Epithelial cell of esophagus (primary cell): Measurements from ENCODE around the gene RPL3.
"Not testable (repeated sequence)": the region's sequence is repeated elsewhere in the genome, so short reads cannot be mapped to it uniquely, and the experiment has no call there.

Experiments
- DNase-seq: peaks from one replicate; pipeline ENCODE4 v3.0.0; 2010; ENCODE audit warnings: low read depth
- H3K4me3 ChIP-seq: 2 replicates; pipeline ENCODE4 v1.5.1; 2011; ENCODE audit warnings: mild to moderate bottlenecking, low read length, control low read depth
- CTCF ChIP-seq: IDR thresholded peaks from 2 replicates; pipeline ENCODE4 v1.5.1; 2011; ENCODE audit warnings: low read depth, mild to moderate bottlenecking, low read length, control low read depth, inconsistent platforms; ENCODE audit not compliant: insufficient read depth; ENCODE audit errors: missing control alignments

The RPL3 gene

GRCh38 chr22:39344046-39344390, 24.6 kb upstream of the RPL3 start:
- DNase-seq, result no peak
- no peak for TF ChIP-seq CTCF
- no peak overlapping the region for H3K4me3 ChIP-seq

GRCh38 chr22:39343259-39344045, 24.0 kb upstream of the RPL3 start:
- peak; percentile 68 for DNase-seq
- H3K4me3 ChIP-seq, result no peak overlapping the region
- TF ChIP-seq CTCF, result peak; percentile 94

GRCh38 chr22:39341179-39341578, 21.8 kb upstream of the RPL3 start:
- no peak overlapping the region for H3K4me3 ChIP-seq
- TF ChIP-seq CTCF, result no peak
- no peak for DNase-seq

GRCh38 chr22:39339775-39340174, 20.4 kb upstream of the RPL3 start:
- not testable (repeated sequence) for DNase-seq, H3K4me3 ChIP-seq

- DNase-seq, result no peak
- TF ChIP-seq CTCF, result no peak
- H3K4me3 ChIP-seq, result no peak overlapping the region
Observed at GRCh38 chr22:39336411-39336810, 17.0 kb upstream of the RPL3 start.

- no peak overlapping the region for H3K4me3 ChIP-seq
- DNase-seq, result no peak
- TF ChIP-seq CTCF, result no peak
Observed at GRCh38 chr22:39332441-39333064, 13.1 kb upstream of the RPL3 start.

GRCh38 chr22:39330553-39330952, 11.1 kb upstream of the RPL3 start:
- DNase-seq, H3K4me3 ChIP-seq: not testable (repeated sequence)
